CD4-positive, CD25-positive, alpha-beta regulatory T cell (primary cell): ENCODE results near the gene ATP8A2. TPM values are rescaled to one million over a fixed set of nuclear protein-coding genes. Genes with fewer than 3 reads are reported as not detected.
A peak's percentile ranks its signal among the peaks of the same experiment; 100 is the strongest.

Source experiments
- ATAC-seq, 2 donors: fragments of 150-1000 bp; cut with Tn5 transposase; one replicate each; pipeline ENCODE4 v1.10.0; 2021; ENCODE audit warnings: low read depth in 2 of 2, moderate number of reproducible peaks in 2 of 2, moderate library complexity in 1 of 2
- DNase-seq, 3 donors: peaks; one replicate each; pipeline versions ENCODE4 v3.0.0 to v3.0.0-alpha.2; 2012 to 2022; ENCODE audit warnings: mixed read lengths in 1 of 3
- H3K27ac ChIP-seq: one replicate; pipeline ENCODE4 v1.7.0; 2013; ENCODE audit warnings: mild to moderate bottlenecking, low read length; ENCODE audit not compliant: insufficient read depth, poor library complexity, severe bottlenecking
- H3K27me3 ChIP-seq: one replicate; pipeline ENCODE4 v1.7.0; 2013; ENCODE audit warnings: low read length; ENCODE audit not compliant: control insufficient read depth, insufficient read depth
- H3K36me3 ChIP-seq: one replicate; pipeline ENCODE4 v1.7.0; 2013; ENCODE audit warnings: mild to moderate bottlenecking, low read length, moderate library complexity; ENCODE audit not compliant: control insufficient read depth, insufficient read depth
- H3K4me1 ChIP-seq: 2 replicates; pipeline ENCODE4 v1.7.0; 2013; ENCODE audit warnings: mild to moderate bottlenecking, low read length; ENCODE audit not compliant: insufficient read depth, control insufficient read depth, poor library complexity, severe bottlenecking
- H3K4me3 ChIP-seq: one replicate; pipeline ENCODE4 v1.7.0; 2013; ENCODE audit warnings: low read depth, mild to moderate bottlenecking, low read length, moderate library complexity
- H3K9me3 ChIP-seq, 2 experiments: 1 replicate in 1 of 2; 2 replicates in 1 of 2; pipeline ENCODE4 v1.7.0; 2013; ENCODE audit warnings: low read length in 2 of 2, mild to moderate bottlenecking in 1 of 2, moderate library complexity in 1 of 2; ENCODE audit not compliant: control insufficient read depth in 2 of 2
- H3K27ac Mint-ChIP-seq, 3 donors: one replicate each; pipeline ENCODE4 v1.8.0; 2020 to 2022; ENCODE audit warnings: mild to moderate bottlenecking in 3 of 3, mixed read lengths in 3 of 3, moderate library complexity in 2 of 3
- H3K27me3 Mint-ChIP-seq: one replicate; pipeline ENCODE4 v1.8.0; 2022; ENCODE audit warnings: mild to moderate bottlenecking, mixed read lengths
- H3K36me3 Mint-ChIP-seq: one replicate; pipeline ENCODE4 v1.8.0; 2020; ENCODE audit warnings: mixed read lengths
- H3K4me1 Mint-ChIP-seq, 4 donors: one replicate each; pipeline ENCODE4 v1.8.0; 2020 to 2022; ENCODE audit warnings: mixed read lengths in 4 of 4, mild to moderate bottlenecking in 1 of 4
- H3K4me3 Mint-ChIP-seq, 4 donors: one replicate each; pipeline ENCODE4 v1.8.0; 2020 to 2022; ENCODE audit warnings: mild to moderate bottlenecking in 4 of 4, mixed read lengths in 4 of 4, moderate library complexity in 3 of 4
- H3K9me3 Mint-ChIP-seq, 7 donors: one replicate each; pipeline ENCODE4 v1.8.0; 2020 to 2022; ENCODE audit warnings: mixed read lengths in 7 of 7, mild to moderate bottlenecking in 3 of 7, moderate library complexity in 2 of 7
- polyA plus RNA-seq, 4 donors: library from polyadenylated mRNA; unstranded; fragments of 300-500 nt; fragmentation: Illumina TruSeq; gene quantifications; one replicate each; pipeline ENCODE4 v1.2.3, GENCODE V29; 2021
- total RNA-seq: library from RNA; stranded (reverse); gene quantifications from one replicate; pipeline ENCODE4 v1.2.3, GENCODE V29; 2022

ATP8A2 gene
- total and polyA plus RNA-seq, 5 donors from 2014 or later: 0.29 to 0.68 (median 0.55) TPM

DNA sequence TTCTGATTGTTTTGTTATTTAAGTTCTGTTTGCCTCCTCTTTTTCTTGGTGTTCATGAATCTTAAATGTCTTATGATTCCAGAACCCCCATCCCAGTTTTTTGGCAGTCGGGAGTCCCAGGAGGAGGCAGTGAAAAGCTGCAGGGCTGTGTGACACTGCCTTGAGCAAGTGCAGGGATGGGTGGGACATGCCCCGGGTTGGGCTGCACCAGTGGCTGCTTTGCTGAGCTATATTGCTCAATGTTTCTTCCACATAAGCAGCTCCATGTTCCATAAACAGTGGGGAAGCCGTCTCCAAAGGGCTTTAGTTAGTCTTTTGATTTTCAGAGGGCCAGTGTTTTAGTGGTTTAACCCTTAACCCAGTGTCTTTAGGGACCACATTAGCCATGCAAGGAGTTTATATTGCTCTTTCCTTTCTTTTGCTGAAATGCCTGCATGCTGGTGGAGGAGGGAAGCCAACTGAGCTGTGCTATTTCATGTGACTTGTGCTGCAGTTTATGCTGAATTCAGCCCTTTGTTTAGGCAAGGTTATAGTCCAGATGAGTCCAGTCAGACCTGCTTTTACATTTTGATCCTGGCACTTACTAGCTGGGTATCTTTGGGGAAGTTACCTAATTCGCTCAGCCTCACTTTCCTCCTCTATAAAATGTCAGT lies 13.1 kb downstream of the ATP8A2 start:
- H3K4me3 Mint-ChIP-seq: no peak overlapping the region
- peaks cover 10% of the 10 kb centered on the region for H3K27me3 Mint-ChIP-seq
- Histone ChIP-seq H3K4me1 (no peaks in the 10 kb centered on the region), H3K9me3 (no peaks in the 10 kb centered on the region), H3K27me3 (peaks cover 9% of the 10 kb centered on the region), H3K4me3 (no peak overlapping the region), H3K36me3 (no peaks in the 10 kb centered on the region), H3K27ac (no peak overlapping the region)
- H3K36me3 Mint-ChIP-seq: no peaks in the 10 kb centered on the region
- peaks cover 0 to 3% (median 1%) of the 10 kb centered on the region in 7 donors for H3K9me3 Mint-ChIP-seq
- no peak for DNase-seq
- no peak for ATAC-seq
- H3K27ac Mint-ChIP-seq: no peak overlapping the region
- no peaks in the 10 kb centered on the region for H3K4me1 Mint-ChIP-seq

DNA sequence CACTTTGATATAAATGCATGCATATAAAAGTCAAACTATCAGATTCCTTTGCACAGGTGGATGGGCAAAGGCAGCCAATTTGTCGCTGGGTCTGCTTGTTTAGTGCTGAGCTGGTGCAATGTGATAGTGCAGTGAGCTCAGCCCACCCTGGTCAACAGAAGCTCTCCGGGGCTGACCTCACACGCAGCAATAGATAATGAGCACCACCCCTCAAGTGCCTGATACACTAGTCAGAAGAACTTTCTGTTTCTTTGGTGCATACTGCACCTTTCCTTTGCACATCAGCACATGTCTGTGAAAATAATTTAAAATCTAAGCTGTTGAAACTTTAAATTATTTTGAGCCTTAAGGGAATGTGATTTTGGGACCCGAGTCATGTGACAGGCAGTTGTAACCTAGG lies 20.2 kb downstream of the ATP8A2 start:
- no peak overlapping the region for H3K27ac ChIP-seq

DNA sequence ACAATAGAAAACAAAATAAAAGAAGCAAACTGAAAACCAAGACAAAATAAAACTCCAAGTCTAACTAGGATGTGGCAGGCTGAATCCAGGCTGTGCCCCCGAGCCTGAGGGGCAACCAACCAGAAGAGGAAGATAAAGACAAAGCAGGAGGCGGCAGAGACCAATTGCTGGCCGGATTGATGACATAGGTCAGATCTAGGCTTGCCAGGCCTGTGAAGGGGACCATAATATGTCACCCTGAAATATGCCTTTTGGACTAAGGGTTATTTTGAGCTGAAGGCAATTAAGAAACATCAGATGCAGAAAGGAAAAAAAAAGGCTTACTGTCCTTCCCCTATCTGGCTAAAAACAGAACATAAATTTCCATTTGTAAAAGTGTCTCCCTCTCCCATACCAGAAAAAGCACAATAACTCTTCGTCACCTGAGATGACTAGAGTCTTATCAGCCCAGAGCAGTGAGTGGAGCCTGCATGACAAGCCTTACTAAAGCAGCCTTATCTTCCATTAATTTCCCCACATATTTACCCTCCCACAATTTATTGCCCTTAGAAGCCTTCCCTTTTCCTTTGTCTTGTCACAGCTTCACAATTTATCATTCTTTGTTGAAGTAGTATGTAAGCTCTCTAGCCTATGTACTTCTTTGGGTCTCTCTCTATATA lies 22.8 kb downstream of the ATP8A2 start:
- peaks cover 27% of the 10 kb centered on the region for H3K27me3 Mint-ChIP-seq
- no peaks in the 10 kb centered on the region for H3K4me1 Mint-ChIP-seq
- no peak for ATAC-seq
- no peaks in the 10 kb centered on the region for H3K9me3 ChIP-seq
- H3K4me3 Mint-ChIP-seq: no peak overlapping the region
- H3K4me1 ChIP-seq: no peaks in the 10 kb centered on the region
- H3K27ac ChIP-seq: no peak overlapping the region
- H3K9me3 Mint-ChIP-seq: peaks cover 0 to 3% (median 2%) of the 10 kb centered on the region in 7 donors
- H3K36me3 ChIP-seq: no peaks in the 10 kb centered on the region
- peaks cover 2% of the 10 kb centered on the region for H3K27me3 ChIP-seq
- H3K27ac Mint-ChIP-seq: peak overlapping the region in 1 of 3 donors; percentile 12
- H3K36me3 Mint-ChIP-seq: no peaks in the 10 kb centered on the region
- H3K4me3 ChIP-seq: no peak overlapping the region
- no peak for DNase-seq

More for the DNA sequence above, 20.2 kb downstream of the ATP8A2 start:
- peaks cover 0 to 5% (median 2%) of the 10 kb centered on the region in 7 donors for H3K9me3 Mint-ChIP-seq
- ATAC-seq (no peak), DNase-seq (no peak)
- no peaks in the 10 kb centered on the region for H3K36me3 ChIP-seq
- H3K27ac Mint-ChIP-seq: no peak overlapping the region
- peaks cover 2% of the 10 kb centered on the region for H3K27me3 ChIP-seq
- H3K4me3 ChIP-seq: no peak overlapping the region
- H3K27me3 Mint-ChIP-seq: peaks cover 27% of the 10 kb centered on the region
- H3K4me1 Mint-ChIP-seq: no peaks in the 10 kb centered on the region
- no peaks in the 10 kb centered on the region for H3K36me3 Mint-ChIP-seq
- no peaks in the 10 kb centered on the region for H3K4me1 ChIP-seq
- H3K9me3 ChIP-seq: no peaks in the 10 kb centered on the region
- H3K4me3 Mint-ChIP-seq: no peak overlapping the region

DNA sequence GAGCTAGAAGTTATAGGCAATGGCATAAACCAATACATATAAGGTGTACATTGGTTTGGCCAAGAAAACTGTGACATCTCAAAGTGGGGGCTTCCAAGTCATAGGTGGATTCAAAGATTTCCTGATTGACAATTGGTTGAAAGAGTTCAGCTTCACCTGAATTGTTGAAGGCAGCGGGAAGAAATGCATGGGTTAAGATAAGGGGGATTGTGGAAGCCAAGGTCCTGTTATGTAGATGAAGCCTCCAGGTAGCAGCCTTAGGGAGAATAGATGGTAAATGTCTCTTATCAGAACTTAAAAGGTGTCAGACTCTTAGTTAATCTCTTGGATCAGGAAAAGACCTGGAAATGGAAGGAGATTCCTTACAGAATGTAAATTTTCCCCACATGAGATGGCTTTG lies 26.0 kb downstream of the ATP8A2 start:
- no peak overlapping the region for H3K27ac ChIP-seq

DNA sequence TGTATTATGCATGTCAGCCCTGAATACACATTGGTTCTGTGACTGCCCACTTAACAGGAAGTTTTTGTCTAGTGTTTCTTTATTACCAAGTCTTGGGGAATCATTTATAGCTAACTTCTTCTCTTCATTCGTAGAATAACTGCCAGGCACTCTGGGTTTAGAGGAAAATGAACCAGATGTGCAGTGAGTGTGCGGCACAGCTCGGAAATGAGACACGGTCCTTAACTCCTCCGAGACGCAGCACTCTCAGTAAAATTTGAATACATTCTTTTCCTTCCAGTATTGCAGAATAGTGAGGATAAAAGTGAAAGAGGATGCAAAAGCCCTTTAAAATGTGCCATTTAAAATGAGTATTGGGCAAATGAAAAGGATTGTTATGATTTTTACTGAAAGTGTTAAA lies 29.2 kb downstream of the ATP8A2 start:
- no peak overlapping the region for H3K27ac Mint-ChIP-seq
- no peaks in the 10 kb centered on the region for H3K36me3 ChIP-seq
- DNase-seq: no peak

More for the DNA sequence above, 26.0 kb downstream of the ATP8A2 start:
- no peaks in the 10 kb centered on the region for H3K4me1 ChIP-seq
- Mint-ChIP-seq H3K9me3 (peaks cover 0 to 3% (median 1%) of the 10 kb centered on the region in 7 donors), H3K4me3 (no peak overlapping the region), H3K27me3 (peaks cover 19% of the 10 kb centered on the region), H3K36me3 (no peaks in the 10 kb centered on the region), H3K27ac (no peak overlapping the region), H3K4me1 (no peaks in the 10 kb centered on the region)
- DNase-seq (no peak), ATAC-seq (no peak)
- H3K27me3 ChIP-seq: peaks cover 1% of the 10 kb centered on the region
- no peak overlapping the region for H3K4me3 ChIP-seq
- H3K9me3 ChIP-seq: no peaks in the 10 kb centered on the region
- no peaks in the 10 kb centered on the region for H3K36me3 ChIP-seq

DNA sequence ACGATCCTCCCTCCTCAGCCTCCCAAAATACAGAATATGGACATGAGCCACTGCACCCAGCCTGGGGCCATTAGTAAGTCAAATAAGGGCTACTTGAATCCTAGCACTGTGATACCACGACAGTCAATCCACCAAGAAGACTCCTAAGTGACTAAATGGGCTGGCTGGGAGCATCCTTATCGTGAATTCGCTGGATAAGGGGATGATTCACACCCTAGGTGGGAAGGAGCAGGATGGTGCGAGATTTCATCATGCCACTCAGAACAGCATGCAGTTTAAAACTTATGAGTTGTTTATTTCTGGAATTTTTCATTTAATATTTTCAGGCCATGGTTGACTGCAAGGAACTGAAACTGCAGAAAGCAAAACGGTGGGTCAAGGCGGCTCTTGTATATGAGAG lies 30.2 kb downstream of the ATP8A2 start:
- H3K9me3 Mint-ChIP-seq: peaks cover 0 to 1% (median 0%) of the 10 kb centered on the region in 7 donors
- H3K27me3 Mint-ChIP-seq: peaks cover 6% of the 10 kb centered on the region
- ATAC-seq: no peak
- no peak overlapping the region for H3K4me3 ChIP-seq
- H3K27ac ChIP-seq: no peak overlapping the region
- H3K4me1 Mint-ChIP-seq: no peaks in the 10 kb centered on the region
- no peaks in the 10 kb centered on the region for H3K27me3 ChIP-seq
- H3K4me3 Mint-ChIP-seq: no peak overlapping the region
- H3K9me3 ChIP-seq: no peaks in the 10 kb centered on the region
- H3K36me3 Mint-ChIP-seq: peaks cover 5% of the 10 kb centered on the region
- H3K27ac Mint-ChIP-seq: no peak overlapping the region
- no peaks in the 10 kb centered on the region for H3K4me1 ChIP-seq
- no peaks in the 10 kb centered on the region for H3K36me3 ChIP-seq
- DNase-seq: no peak

More for the DNA sequence above, 29.2 kb downstream of the ATP8A2 start:
- no peak for ATAC-seq
- peaks cover 11% of the 10 kb centered on the region for H3K27me3 Mint-ChIP-seq
- peaks cover 5% of the 10 kb centered on the region for H3K36me3 Mint-ChIP-seq
- Histone ChIP-seq H3K27me3 (no peaks in the 10 kb centered on the region), H3K4me1 (no peaks in the 10 kb centered on the region), H3K9me3 (no peaks in the 10 kb centered on the region), H3K4me3 (no peak overlapping the region), H3K27ac (no peak overlapping the region)
- no peaks in the 10 kb centered on the region for H3K4me1 Mint-ChIP-seq
- H3K4me3 Mint-ChIP-seq: no peak overlapping the region
- peaks cover 0 to 1% (median 0%) of the 10 kb centered on the region in 7 donors for H3K9me3 Mint-ChIP-seq

DNA sequence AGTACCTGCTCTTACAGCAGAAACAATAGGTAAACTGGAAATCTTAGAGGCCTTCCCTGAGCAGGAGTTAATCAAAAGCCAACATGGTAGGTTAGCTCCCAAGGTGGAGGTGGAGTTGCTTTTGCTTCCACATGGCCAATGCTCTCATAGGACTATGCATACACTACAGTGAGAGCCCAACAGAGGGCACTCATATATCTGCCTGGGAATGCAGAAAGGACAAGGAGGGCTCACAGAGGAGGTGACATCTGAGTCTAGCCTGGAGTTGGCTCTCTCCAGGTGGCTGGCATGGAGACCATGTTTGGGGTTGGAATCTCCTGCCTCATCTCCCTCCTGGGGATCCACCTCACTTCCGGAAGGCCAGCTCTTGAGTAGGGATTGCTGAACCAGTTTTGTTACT lies 34.6 kb downstream of the ATP8A2 start:
- ATAC-seq (no peak), DNase-seq (no peak)
- no peaks in the 10 kb centered on the region for H3K36me3 ChIP-seq
- no peak overlapping the region for H3K4me3 Mint-ChIP-seq
- no peaks in the 10 kb centered on the region for H3K27me3 ChIP-seq
- H3K4me1 Mint-ChIP-seq: no peaks in the 10 kb centered on the region
- no peaks in the 10 kb centered on the region for H3K9me3 ChIP-seq
- peaks cover 0 to 6% (median 0%) of the 10 kb centered on the region in 7 donors for H3K9me3 Mint-ChIP-seq
- peaks cover 5% of the 10 kb centered on the region for H3K36me3 Mint-ChIP-seq
- H3K4me3 ChIP-seq: no peak overlapping the region
- H3K27ac ChIP-seq: no peak overlapping the region
- H3K4me1 ChIP-seq: no peaks in the 10 kb centered on the region
- peaks cover 13% of the 10 kb centered on the region for H3K27me3 Mint-ChIP-seq
- H3K27ac Mint-ChIP-seq: no peak overlapping the region

DNA sequence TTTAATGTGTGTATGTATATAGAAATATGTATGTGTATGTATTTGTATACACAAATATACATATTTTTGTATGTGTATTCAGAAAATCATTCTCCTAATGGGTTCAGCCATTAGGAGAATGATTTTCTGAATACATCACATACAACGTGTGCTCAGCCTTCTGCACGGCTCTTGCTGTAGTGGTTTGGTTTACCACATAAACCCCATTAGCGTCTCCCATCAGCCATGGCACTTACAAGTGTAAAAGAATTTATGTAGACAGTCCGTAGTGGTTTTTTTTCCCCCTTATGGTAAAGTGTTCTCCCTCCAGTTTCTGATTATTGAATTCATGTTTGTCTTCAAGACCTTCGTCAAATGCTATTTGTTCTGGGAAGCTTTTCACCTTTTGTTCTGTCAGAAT lies 38.2 kb downstream of the ATP8A2 start:
- ATAC-seq (no peak), DNase-seq (no peak)
- Mint-ChIP-seq H3K36me3 (no peaks in the 10 kb centered on the region), H3K27me3 (peaks cover 6% of the 10 kb centered on the region), H3K4me1 (no peaks in the 10 kb centered on the region), H3K27ac (no peak overlapping the region), H3K4me3 (no peak overlapping the region), H3K9me3 (peaks cover 0 to 6% (median 0%) of the 10 kb centered on the region in 7 donors)
- Histone ChIP-seq H3K4me1 (no peaks in the 10 kb centered on the region), H3K27ac (no peak overlapping the region), H3K27me3 (no peaks in the 10 kb centered on the region), H3K9me3 (no peaks in the 10 kb centered on the region), H3K36me3 (no peaks in the 10 kb centered on the region), H3K4me3 (no peak overlapping the region)
